Astrocyte (in vitro differentiated cells and primary cell): ENCODE results near the gene SLC9A7.

ENCODE experiments used
- CTCF ChIP-seq: IDR thresholded peaks from 2 replicates; pipeline ENCODE4 v1.5.1; 2011; ENCODE audit warnings: low read depth, mild to moderate bottlenecking, inconsistent platforms, low read length, moderate library complexity; ENCODE audit not compliant: insufficient read depth
- EZH2 ChIP-seq: IDR thresholded peaks from 2 replicates; pipeline ENCODE4 v1.6.1; 2012; ENCODE audit warnings: mild to moderate bottlenecking, low read length, inconsistent platforms; ENCODE audit not compliant: insufficient read depth

GRCh38 chrX:46722742-46723568 is 36.0 kb downstream of the SLC9A7 start:
- no peak for TF ChIP-seq EZH2
- TF ChIP-seq CTCF = no peak
